Umbilical cord (tissue), 2 donors: ENCODE measurements around the gene S1PR2. TPM values are rescaled to one million over a fixed set of nuclear protein-coding genes. Genes with fewer than 3 reads are reported as not detected.
"Not testable (repeated sequence)": the region's sequence is repeated elsewhere in the genome, so short reads cannot be mapped to it uniquely, and the experiment has no call there.

Experiments
- DNase-seq: peaks from one replicate; pipeline ENCODE4 v3.0.0-alpha.2; 2015; ENCODE audit warnings: low spot score
- total RNA-seq: library from RNA; depleted of rRNA; stranded (reverse); fragments of >200 nt; gene quantifications from one replicate; pipeline ENCODE4 v1.2.3, GENCODE V29; 2014; ENCODE audit warnings: low replicate concordance; ENCODE audit not compliant: insufficient read depth

S1PR2 gene
- total RNA-seq, 1 donor from 2014 or later, result 19.0 TPM

- DNase-seq, result no peak
Measured at GRCh38 chr19:10254244-10254643, 23.1 kb upstream of the S1PR2 start.

DNA sequence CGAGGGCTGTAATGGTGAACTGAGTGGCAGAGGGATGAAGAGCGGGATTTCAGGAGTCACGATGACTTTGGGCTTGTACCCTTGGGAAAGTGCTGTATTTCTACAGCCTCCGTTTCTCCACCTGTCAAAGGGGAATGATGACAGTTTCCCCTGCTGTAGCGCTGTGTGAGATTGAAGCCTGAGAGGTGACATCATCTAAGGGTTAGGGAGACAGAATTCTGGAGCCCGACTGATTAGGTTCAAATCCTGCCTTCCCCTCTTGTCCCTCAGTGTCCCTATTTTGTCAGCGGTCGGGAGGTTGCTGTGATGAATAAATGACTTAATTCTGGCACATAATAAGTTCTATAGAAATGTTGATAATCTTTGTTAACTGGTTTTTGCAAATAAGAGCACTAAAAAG, 21.6 kb upstream of the S1PR2 start:
- DNase-seq, result no peak

GRCh38 chr19:10251792-10252694, 20.9 kb upstream of the S1PR2 start, which contains the start of gene MRPL4:
Gene MRPL4 (plus strand): TSS chr19:10252214. CDS start chr19:10252254, 40 bp downstream.
- DNase-seq, result peak; percentile 100

- no peak for DNase-seq
Measured at GRCh38 chr19:10246511-10246910, 15.4 kb upstream of the S1PR2 start.

GRCh38 chr19:10245189-10245939, 14.2 kb upstream of the S1PR2 start:
- no peak for DNase-seq

DNA sequence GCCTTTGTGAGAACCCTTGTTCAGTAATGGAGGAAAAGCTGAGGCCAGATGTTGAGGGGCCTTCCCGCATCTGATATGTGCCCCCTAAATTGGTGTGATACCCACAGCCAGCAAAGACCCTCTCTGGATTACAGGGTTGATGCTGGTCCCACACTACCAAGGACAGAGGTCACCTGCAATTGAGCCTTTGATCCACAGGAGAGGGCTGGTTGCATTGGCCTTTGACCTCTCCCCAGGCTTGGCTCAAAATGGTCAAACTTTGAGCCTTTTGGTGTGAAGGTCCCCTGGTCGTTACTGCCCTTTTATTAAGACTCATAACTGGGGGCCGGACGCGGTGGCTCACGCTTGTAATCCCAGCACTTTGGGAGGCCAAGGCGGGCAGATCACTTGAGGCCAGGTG, 12.5 kb upstream of the S1PR2 start:
- no peak for DNase-seq

- not testable (repeated sequence) for DNase-seq
Measured at GRCh38 chr19:10241826-10242449, 10.8 kb upstream of the S1PR2 start.

- DNase-seq, result peak; percentile 94
Measured at GRCh38 chr19:10238172-10238783, 7.1 kb upstream of the S1PR2 start.

- no peak for DNase-seq
Measured at GRCh38 chr19:10237702-10238101, 6.6 kb upstream of the S1PR2 start.

GRCh38 chr19:10235409-10235808, 4.3 kb upstream of the S1PR2 start:
- DNase-seq, result not testable (repeated sequence)

DNA sequence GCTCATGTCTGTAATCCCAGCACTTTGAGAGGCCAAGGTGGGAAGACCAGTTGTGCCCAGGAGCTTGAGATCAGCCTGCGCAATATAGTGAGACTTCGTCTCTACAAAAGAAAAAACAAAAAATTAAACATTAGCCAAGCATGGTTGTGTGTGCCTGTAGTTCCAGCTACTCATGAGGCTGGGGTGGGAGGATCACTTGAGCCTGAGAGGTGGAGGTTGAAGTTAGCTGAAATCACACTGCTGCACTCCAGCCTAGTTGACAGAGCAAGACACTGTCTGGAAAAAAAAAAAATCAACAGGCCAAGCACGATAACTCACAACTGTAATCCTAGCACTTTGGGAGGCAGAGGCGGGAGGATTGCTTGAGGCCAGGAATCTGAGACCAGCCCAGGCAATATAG, 3.9 kb upstream of the S1PR2 start:
- DNase-seq, result no peak

DNA sequence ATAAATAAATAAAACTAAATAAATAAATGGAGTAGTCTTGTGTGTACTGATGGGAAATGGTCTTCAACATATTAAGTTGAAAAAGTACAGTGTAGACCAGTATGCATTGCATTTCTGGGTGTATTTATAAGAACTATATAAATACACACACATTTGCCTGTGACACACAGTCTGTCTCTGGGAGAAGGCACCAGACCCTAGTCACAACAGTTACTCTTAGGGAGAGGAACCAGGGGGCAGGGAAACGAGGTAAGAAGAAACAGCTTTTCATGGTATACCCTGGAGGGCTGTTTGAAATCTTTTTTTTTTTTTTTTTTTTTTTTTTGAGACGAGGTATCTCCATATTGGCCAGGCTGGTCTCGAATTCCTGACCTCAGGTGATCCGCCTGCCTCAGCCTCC, 2.8 kb upstream of the S1PR2 start:
- DNase-seq, result no peak

DNA sequence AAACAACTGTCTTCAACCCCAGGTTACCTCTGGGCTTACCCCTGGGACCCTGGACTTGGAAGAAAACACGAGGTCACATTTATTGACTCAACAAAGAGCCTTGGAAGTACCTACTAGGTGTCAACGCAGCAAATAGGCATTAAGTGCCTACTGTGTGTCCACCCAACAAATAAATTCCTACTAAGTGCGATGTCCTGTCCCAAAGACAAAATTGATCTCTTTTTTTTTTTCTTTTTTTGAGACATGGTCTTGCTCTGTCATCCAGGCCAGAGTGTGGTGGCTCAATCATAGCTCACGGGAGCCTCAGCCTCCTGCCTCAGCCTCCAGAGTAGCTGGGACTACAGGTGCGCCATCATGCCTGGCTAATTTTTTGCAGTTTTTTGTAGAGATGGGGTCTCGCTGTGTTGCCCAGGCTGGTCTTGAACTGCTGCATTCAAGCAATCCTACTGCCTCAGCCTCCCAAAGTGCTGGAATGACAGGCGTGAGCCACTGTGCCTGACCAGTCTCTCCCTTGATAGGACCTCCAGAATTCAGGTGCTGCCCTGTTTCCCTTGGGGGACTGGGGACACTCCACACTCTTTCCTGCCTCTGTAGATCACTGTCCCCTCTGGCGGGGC, 589 bp upstream of the S1PR2 start:
- no peak for DNase-seq

DNA sequence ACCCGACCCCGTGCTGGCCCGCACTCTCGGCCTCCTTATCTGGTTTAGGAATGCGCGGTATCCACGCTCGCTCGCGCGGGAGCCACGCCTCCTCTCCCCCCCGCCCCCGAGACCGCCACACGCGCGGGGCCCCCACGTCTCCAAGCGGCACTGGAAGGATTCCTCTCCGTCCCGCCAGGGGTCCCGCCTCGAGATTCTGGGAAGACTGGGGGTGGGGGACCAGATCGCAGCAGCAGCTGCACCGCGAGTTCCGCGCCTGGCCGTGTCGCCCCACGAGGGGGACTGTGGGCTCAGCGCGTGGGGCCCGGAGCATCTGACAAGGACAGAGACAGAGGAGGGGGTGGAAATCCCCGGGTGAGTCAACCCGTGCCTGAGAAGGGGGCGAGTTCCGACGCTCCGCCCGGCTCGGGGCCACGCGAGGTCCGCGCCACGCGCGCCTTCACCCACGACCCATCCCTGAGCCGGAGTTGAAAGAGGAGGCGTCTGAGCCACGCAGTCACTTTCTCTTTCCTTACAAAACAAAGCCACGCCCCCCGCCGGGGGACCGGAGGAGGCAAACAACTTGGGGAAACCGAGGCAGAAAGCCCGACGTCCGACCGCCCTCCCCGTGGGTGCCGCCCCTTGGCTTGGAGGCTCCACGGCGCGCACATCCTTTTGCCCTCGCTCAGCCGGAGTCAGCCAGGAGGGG, 814 bp downstream of the S1PR2 start:
- peak; percentile 77 for DNase-seq

DNA sequence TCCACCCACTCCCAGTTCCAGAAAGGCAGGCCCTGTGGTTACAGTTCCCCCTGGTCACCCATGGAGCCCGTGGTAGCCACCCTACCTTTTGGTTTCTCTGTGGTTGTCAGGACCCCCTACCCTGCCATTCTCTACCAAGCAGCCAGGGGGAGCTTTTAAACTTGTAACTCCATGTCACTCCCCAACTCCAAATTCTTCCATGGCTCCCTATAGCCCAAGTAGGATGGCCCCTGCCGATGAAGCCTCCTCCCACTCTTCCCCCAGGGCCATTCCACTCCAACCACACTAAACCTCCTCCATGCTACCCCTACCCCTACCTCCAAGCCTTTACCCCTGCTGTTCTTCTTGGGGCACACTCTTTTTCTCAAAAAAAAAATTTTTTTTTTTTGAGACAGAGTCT, 2.2 kb downstream of the S1PR2 start:
- no peak for DNase-seq

- no peak for DNase-seq
Measured at GRCh38 chr19:10228393-10228792, 2.7 kb downstream of the S1PR2 start.

DNA sequence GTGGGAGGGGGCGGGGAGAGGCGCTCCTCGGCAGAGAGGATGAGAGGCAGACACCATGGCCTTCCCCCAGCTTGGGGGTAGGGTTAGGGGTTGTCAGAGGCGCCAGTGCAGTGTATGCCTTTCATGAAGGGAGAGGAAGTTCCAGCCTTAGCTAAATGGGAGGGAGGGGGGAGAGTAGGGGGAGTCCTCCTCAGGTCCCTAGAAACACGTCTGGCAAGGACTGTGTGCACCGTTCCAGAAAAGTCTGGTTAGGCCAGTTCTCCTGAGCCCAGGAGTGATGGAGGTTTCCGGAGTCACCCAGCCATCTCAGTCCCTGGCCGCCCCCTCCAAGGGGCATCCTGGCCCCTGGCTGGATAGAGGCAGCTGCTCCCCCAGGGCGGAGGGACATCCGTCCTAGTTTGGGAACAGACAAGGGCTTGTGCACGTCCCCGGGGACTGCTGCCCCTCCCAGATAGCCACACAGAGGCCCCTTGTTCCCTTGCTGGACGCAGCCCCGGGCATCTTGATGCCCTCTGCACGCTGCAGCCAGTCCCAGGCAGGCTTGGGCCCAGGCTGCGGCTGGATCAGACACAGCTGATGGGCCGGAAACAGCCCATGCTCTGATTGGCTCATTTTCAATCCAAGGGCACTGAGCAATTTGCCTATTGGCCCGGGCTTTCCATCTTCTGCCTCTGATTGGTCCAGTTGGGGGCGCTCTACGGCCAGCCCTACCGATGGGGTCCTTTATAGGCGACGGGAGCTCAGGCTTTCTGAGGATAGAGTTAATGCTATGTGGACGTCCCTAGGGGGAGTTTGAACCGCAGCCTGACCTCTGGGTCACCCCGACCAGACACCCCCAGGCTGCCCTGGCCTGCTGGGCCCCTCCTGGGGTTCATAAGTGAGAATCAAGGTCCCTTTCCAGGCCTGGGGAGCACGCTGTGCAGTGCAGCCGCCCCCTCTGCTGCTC, 3.8 kb downstream of the S1PR2 start:
- DNase-seq, result peak; percentile 79

DNA sequence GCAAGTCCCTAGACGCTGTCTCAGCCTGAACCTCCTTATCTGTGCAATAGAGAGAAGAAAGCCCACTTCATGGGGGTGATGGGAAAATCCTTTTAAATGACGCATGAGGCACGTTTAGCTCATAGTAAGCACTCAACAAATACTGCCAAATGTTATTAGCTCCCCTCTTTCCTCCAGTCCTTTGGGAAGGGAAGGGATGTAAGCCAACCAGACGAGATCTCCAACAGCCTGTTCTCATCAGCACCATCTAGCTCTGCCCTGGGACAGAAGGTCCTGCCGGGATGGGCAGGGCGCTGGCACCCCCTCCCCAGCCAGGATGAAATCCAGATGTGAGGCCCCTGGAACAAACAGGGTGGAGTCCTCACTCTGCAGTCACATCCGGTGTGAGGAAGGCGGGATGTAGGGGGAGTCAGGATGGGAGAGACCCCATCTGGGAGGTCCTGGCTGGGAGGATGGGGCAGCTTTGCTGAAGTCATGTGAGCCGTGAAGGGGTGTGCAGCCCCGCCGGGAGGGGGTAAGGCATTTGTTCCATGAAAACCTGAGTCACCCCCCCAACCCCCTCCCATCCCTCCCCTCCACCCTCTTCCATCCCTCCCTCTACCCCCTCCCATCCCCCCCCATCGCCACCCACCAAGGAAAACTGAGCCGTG, 4.6 kb downstream of the S1PR2 start:
- DNase-seq, result peak; percentile 96

- no peak for DNase-seq
Measured at GRCh38 chr19:10226021-10226375, 5.1 kb downstream of the S1PR2 start.
